ENCODE results near the gene AGPS.

DNA sequence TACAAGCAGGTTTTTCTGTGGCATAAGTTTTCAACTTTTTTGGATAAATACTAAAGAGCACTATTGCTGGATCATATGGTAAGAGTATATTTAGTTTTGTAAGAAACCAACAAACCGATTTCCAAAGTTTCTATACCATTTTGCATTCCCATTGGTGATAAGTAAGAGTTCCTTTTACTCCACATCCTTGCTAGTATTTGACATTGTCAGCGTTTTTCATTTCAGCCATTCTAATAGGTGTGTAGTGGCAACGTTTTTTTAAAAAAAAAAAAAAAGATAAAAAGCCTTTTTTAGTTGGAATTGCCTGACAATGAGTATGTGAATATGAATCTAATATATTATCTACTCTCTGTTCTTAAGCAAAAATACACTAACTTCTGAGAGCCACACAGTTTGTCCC lies 185.9 kb downstream of the AGPS start:
- TF ChIP-seq, protein P1, sequence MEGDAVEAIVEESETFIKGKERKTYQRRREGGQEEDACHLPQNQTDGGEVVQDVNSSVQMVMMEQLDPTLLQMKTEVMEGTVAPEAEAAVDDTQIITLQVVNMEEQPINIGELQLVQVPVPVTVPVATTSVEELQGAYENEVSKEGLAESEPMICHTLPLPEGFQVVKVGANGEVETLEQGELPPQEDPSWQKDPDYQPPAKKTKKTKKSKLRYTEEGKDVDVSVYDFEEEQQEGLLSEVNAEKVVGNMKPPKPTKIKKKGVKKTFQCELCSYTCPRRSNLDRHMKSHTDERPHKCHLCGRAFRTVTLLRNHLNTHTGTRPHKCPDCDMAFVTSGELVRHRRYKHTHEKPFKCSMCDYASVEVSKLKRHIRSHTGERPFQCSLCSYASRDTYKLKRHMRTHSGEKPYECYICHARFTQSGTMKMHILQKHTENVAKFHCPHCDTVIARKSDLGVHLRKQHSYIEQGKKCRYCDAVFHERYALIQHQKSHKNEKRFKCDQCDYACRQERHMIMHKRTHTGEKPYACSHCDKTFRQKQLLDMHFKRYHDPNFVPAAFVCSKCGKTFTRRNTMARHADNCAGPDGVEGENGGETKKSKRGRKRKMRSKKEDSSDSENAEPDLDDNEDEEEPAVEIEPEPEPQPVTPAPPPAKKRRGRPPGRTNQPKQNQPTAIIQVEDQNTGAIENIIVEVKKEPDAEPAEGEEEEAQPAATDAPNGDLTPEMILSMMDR (conservative IDR thresholded peaks at IDR 0.05; ENCODE audit: low read length), result no peak
- TF ChIP-seq EZH2phosphoT487 (IDR thresholded peaks at IDR 0.05; ENCODE audit: borderline replicate concordance, low read depth, low read length), result no peak
